ENCODE results near the gene NCAM1. TPM values are rescaled to one million over a fixed set of nuclear protein-coding genes. Genes with fewer than 3 reads are reported as not detected.
A peak's percentile ranks its signal among the peaks of the same experiment; 100 is the strongest.
"Not testable (repeated sequence)": the region's sequence is repeated elsewhere in the genome, so short reads cannot be mapped to it uniquely, and the experiment has no call there.

The NCAM1 gene
- 1.9 and 3.9 TPM in 2 replicates for total RNA-seq

- peak; percentile 7 for DNase-seq (ENCODE audit: low read depth)
These were observed at the start of gene NCAM1 for GRCh38 chr11:112961146-112961668. Gene NCAM1, plus strand, starts transcription at chr11:112961420.

GRCh38 chr11:112922606-112923005 lies 38.6 kb upstream of the NCAM1 start:
- DNase-seq (ENCODE audit: low read depth), result no peak

- not testable (repeated sequence) for DNase-seq (ENCODE audit: low read depth)
These were observed 36.4 kb upstream of the NCAM1 start for GRCh38 chr11:112924836-112925235.

GRCh38 chr11:112925516-112926310 lies 35.5 kb upstream of the NCAM1 start:
- DNase-seq (ENCODE audit: low read depth), result peak; percentile 32

GRCh38 chr11:112928136-112928535 lies 33.1 kb upstream of the NCAM1 start:
- peak; percentile 65 for DNase-seq (ENCODE audit: low read depth)

GRCh38 chr11:112929432-112929831 lies 31.8 kb upstream of the NCAM1 start:
- no peak for DNase-seq (ENCODE audit: low read depth)

- no peak for DNase-seq (ENCODE audit: low read depth)
These were observed 29.5 kb upstream of the NCAM1 start for GRCh38 chr11:112931703-112932102.

- DNase-seq (ENCODE audit: low read depth), result no peak
These were observed 28.6 kb upstream of the NCAM1 start for GRCh38 chr11:112932593-112932992.

- DNase-seq (ENCODE audit: low read depth), result no peak
These were observed 27.2 kb upstream of the NCAM1 start for GRCh38 chr11:112933970-112934369.

GRCh38 chr11:112941104-112941503 lies 20.1 kb upstream of the NCAM1 start:
- DNase-seq (ENCODE audit: low read depth), result no peak

- DNase-seq (ENCODE audit: low read depth), result no peak
These were observed 18.1 kb upstream of the NCAM1 start for GRCh38 chr11:112942966-112943643.

GRCh38 chr11:112946866-112947265 lies 14.4 kb upstream of the NCAM1 start:
- no peak for DNase-seq (ENCODE audit: low read depth)

- DNase-seq (ENCODE audit: low read depth), result no peak
These were observed 11.2 kb upstream of the NCAM1 start for GRCh38 chr11:112949781-112950575.

- DNase-seq (ENCODE audit: low read depth), result no peak
These were observed 2.5 kb upstream of the NCAM1 start for GRCh38 chr11:112958670-112959069.

GRCh38 chr11:112961751-112962578 lies 745 bp downstream of the NCAM1 start:
- no peak for DNase-seq (ENCODE audit: low read depth)

- no peak for DNase-seq (ENCODE audit: low read depth)
These were observed 1.6 kb downstream of the NCAM1 start for GRCh38 chr11:112962579-112963367.

GRCh38 chr11:112963368-112963955 lies 2.2 kb downstream of the NCAM1 start:
- DNase-seq (ENCODE audit: low read depth), result no peak

GRCh38 chr11:112965656-112966055 lies 4.4 kb downstream of the NCAM1 start:
- no peak for DNase-seq (ENCODE audit: low read depth)

- no peak for DNase-seq (ENCODE audit: low read depth)
These were observed 5.3 kb downstream of the NCAM1 start for GRCh38 chr11:112966561-112966960.

GRCh38 chr11:112967082-112967481 lies 5.9 kb downstream of the NCAM1 start:
- DNase-seq (ENCODE audit: low read depth), result no peak

All from renal cortical epithelial cell (primary cell).